H1 (cell line): ENCODE data around the gene VMO1. TPM values are rescaled to one million over a fixed set of nuclear protein-coding genes. Genes with fewer than 3 reads are reported as not detected.

ENCODE experiments used
- BCL11A ChIP-seq, 2 experiments: IDR thresholded peaks; one replicate each; pipeline ENCODE4 v1.6.1; 2011; ENCODE audit warnings: low read depth in 2 of 2, low read length in 2 of 2, mild to moderate bottlenecking in 2 of 2
- CHD1 ChIP-seq: IDR thresholded peaks from 2 replicates; pipeline ENCODE4 v1.6.1; 2012; ENCODE audit warnings: low read depth, low read length, improper control_type of control experiment
- EGR1 ChIP-seq: IDR thresholded peaks from 2 replicates; pipeline ENCODE4 v1.6.1; 2011; ENCODE audit warnings: low read depth, low read length, borderline replicate concordance
- EP300 ChIP-seq, 2 experiments: IDR thresholded peaks; 1 replicate in 1 of 2; 2 replicates in 1 of 2; pipeline ENCODE4 v1.6.1; 2011 to 2012; ENCODE audit warnings: low read depth in 2 of 2, low read length in 2 of 2, mild to moderate bottlenecking in 2 of 2, borderline replicate concordance in 1 of 2, inconsistent platforms in 1 of 2, moderate library complexity in 1 of 2
- GTF2F1 ChIP-seq: IDR thresholded peaks from 2 replicates; pipeline ENCODE4 v1.6.1; 2012; ENCODE audit warnings: low read depth, low read length, improper control_type of control experiment, borderline replicate concordance
- HDAC6 ChIP-seq: IDR thresholded peaks from one replicate; pipeline ENCODE4 v1.7.1; 2012; ENCODE audit warnings: low read depth, mild to moderate bottlenecking, inconsistent platforms, low read length, moderate library complexity
- KDM5A ChIP-seq: fragments of 200-600 bp; IDR thresholded peaks from 2 replicates; pipeline ENCODE4 v1.7.1; 2012; ENCODE audit warnings: mild to moderate bottlenecking, low read length, inconsistent platforms, mixed read lengths
- RFX5 ChIP-seq: IDR thresholded peaks from 2 replicates; pipeline ENCODE4 v1.6.1; 2011; ENCODE audit warnings: low read depth, low read length, improper control_type of control experiment, borderline replicate concordance
- RXRA ChIP-seq: IDR thresholded peaks from 2 replicates; pipeline ENCODE4 v1.6.1; 2011; ENCODE audit warnings: low read depth, mild to moderate bottlenecking, low read length, moderate library complexity; ENCODE audit not compliant: insufficient read depth
- SIX5 ChIP-seq: IDR thresholded peaks from 2 replicates; pipeline ENCODE4 v1.6.1; 2011; ENCODE audit warnings: mild to moderate bottlenecking, low read depth, low read length
- SUZ12 ChIP-seq: fragments of 200-600 bp; sonication (generic); IDR thresholded peaks from 2 replicates; pipeline ENCODE4 v1.6.1; 2012; ENCODE audit warnings: mild to moderate bottlenecking, inconsistent platforms, low read length, moderate library complexity, mixed read lengths
- polyA plus RNA-seq, 7 experiments: library from polyadenylated mRNA; depleted of rRNA in 3 of 7; stranded (reverse) in 5 of 7; unstranded in 2 of 7; fragments of >200 nt in 5 of 7; fragments of 200-250 nt in 2 of 7; gene quantifications; 1 replicate in 5 of 7; 2 replicates in 1 of 7; 4 replicates in 1 of 7; pipeline versions ENCODE4 v1.2.1 to v1.2.3, GENCODE V29; 2011 to 2013; ENCODE audit warnings: missing spikeins in 2 of 7, mixed read lengths in 2 of 7
- total RNA-seq: library from RNA; stranded (reverse); fragmentation: NEBNext Ultra II Directional; extraction: Animal tissue kit (Norgen Biotek cat#: 25700); gene quantifications from 2 replicates; pipeline ENCODE4 v1.2.1, GENCODE V29; 2021

The VMO1 gene
- total and polyA plus RNA-seq, 2 of the 8 experiments (the other 6 are each of a cell fraction or from before 2014, with no cell fraction given): 0.30 TPM; not detected in 1

DNA sequence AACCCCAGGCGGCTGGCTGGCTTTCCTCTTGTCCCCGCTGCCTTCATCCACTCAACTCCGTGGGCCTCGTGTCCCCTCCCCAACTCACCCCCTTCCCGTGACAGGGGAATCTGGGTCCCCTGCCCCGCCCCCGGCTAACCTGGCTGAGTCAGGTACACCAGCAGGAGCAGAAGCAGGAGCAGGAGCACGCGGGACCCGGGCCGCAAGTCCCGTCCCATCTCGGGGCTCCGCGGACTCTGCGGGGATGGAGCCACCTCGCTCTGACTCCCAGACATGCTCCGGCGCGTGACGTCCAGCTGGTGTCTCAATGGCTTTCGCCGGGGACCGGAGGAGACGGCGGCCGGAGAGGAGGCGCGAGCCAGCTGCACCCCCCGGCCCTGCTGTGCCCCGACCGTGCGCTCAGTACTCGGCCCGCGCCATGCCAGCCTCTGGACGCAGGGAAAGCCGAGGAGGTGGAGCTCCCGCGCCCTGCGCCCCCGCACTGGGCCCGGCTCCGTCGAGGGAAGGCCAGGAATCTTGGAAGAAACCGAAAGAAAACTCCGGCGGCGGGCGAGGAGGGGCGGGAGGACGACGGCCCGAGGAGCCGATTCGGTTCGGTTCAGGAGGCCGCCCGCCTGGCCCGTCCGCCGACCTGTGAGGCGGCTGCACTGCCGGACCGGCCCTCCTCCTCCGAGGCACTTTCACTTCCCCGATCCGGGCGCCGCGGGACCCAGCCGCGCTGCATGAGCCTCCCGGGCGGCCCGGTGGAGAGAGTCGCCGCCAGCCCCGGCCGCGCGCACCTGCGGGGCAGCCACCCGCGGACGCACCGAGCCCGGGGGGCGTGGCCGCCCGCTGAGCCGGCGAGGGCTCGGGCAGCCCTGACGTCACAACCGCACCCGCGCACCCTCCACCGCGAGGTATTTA, 46.8 kb downstream of the VMO1 start, which contains the start of the genes CXCL16 and ZMYND15 (continued):
- TF ChIP-seq SUZ12 (peak; percentile 90), EGR1 (peak; percentile 54; the same call in 1 of the 2 replicates), RXRA (no peak), GTF2F1 (no peak), RFX5 (no peak), SIX5 (no peak), CHD1 (no peak), KDM5A (no peak), EP300 (IDR thresholded peaks at IDR 0.05; ENCODE audit: borderline replicate concordance in 1 of 2, low read depth in 2 of 2, low read length in 2 of 2) (no peak), HDAC6 (no peak), BCL11A (IDR thresholded peaks at IDR 0.05; ENCODE audit: low read depth in 2 of 2, low read length in 2 of 2) (no peak)
